Activated T-cell treated with anti-CD3 and anti-CD28 coated beads, Interleukin-2, amount 50 U/mL, for 24 hours (primary cell): ENCODE data around the gene KLHL34.

ENCODE experiments used
- DNase-seq: peaks from one replicate; pipeline ENCODE4 v3.0.0-alpha.2; 2020
- H3K27ac Mint-ChIP-seq: 2 replicates; pipeline ENCODE4 v1.8.0; 2020; ENCODE audit warnings: mild to moderate bottlenecking, mixed read lengths
- H3K27me3 Mint-ChIP-seq: 2 replicates; pipeline ENCODE4 v1.8.0; 2020; ENCODE audit warnings: mixed read lengths
- H3K36me3 Mint-ChIP-seq: 2 replicates; pipeline ENCODE4 v1.8.0; 2020; ENCODE audit warnings: low read depth, mixed read lengths
- H3K4me1 Mint-ChIP-seq: 2 replicates; pipeline ENCODE4 v1.8.0; 2020; ENCODE audit warnings: low read depth, mixed read lengths
- H3K4me3 Mint-ChIP-seq: 2 replicates; pipeline ENCODE4 v1.8.0; 2020; ENCODE audit warnings: mild to moderate bottlenecking, moderate library complexity, mixed read lengths
- H3K9me3 Mint-ChIP-seq: 2 replicates; pipeline ENCODE4 v1.8.0; 2020; ENCODE audit warnings: mixed read lengths

KLHL34 gene

GRCh38 chrX:21620234-21620633 lies 37.9 kb downstream of the KLHL34 start:
- Mint-ChIP-seq H3K27me3 (no peaks in the 10 kb centered on the region), H3K27ac (no peak overlapping the region), H3K9me3 (no peaks in the 10 kb centered on the region), H3K4me3 (no peak overlapping the region), H3K4me1 (no peaks in the 10 kb centered on the region), H3K36me3 (peaks cover 4% of the 10 kb centered on the region)
- DNase-seq: no peak

GRCh38 chrX:21616386-21616785 lies 41.7 kb downstream of the KLHL34 start:
- Mint-ChIP-seq H3K4me1 (no peaks in the 10 kb centered on the region), H3K27ac (no peak overlapping the region), H3K9me3 (no peaks in the 10 kb centered on the region), H3K4me3 (no peak overlapping the region), H3K27me3 (no peaks in the 10 kb centered on the region), H3K36me3 (peaks cover 9% of the 10 kb centered on the region)
- DNase-seq: no peak

GRCh38 chrX:21612154-21612553 lies 46.0 kb downstream of the KLHL34 start:
- Mint-ChIP-seq H3K4me3 (no peak overlapping the region), H3K9me3 (no peaks in the 10 kb centered on the region), H3K27me3 (no peaks in the 10 kb centered on the region), H3K27ac (no peak overlapping the region), H3K4me1 (no peaks in the 10 kb centered on the region), H3K36me3 (peaks cover 34% of the 10 kb centered on the region)
- no peak for DNase-seq

- Mint-ChIP-seq H3K4me3 (no peak overlapping the region), H3K9me3 (no peaks in the 10 kb centered on the region), H3K36me3 (peaks cover 35% of the 10 kb centered on the region), H3K27ac (no peak overlapping the region), H3K27me3 (no peaks in the 10 kb centered on the region), H3K4me1 (no peaks in the 10 kb centered on the region)
- no peak for DNase-seq
Measured at GRCh38 chrX:21610168-21610567, 48.0 kb downstream of the KLHL34 start.

GRCh38 chrX:21606002-21606401 lies 52.1 kb downstream of the KLHL34 start:
- Mint-ChIP-seq H3K9me3 (no peaks in the 10 kb centered on the region), H3K27me3 (peaks cover 3% of the 10 kb centered on the region), H3K36me3 (peaks cover 38% of the 10 kb centered on the region), H3K4me1 (no peaks in the 10 kb centered on the region), H3K4me3 (no peak overlapping the region), H3K27ac (no peak overlapping the region)
- DNase-seq: no peak
